KMS-11 (cell line): Measurements from ENCODE around the gene HGF.

Experiments used
- H2AFZ ChIP-seq: fragments of 200-600 bp; sonication (generic); 2 replicates; pipeline ENCODE4 v1.6.1; 2016; ENCODE audit warnings: antibody characterized with exemption, mixed run types, low read depth
- H3K27ac ChIP-seq: fragments of 200-600 bp; sonication (generic); 2 replicates; pipeline ENCODE4 v1.6.1; 2016; ENCODE audit warnings: mild to moderate bottlenecking, mixed run types
- H3K27me3 ChIP-seq: fragments of 200-600 bp; sonication (generic); 2 replicates; pipeline ENCODE4 v1.6.1; 2017; ENCODE audit warnings: mild to moderate bottlenecking, low read depth, mixed run types, moderate library complexity; ENCODE audit not compliant: insufficient read depth
- H3K36me3 ChIP-seq: fragments of 200-600 bp; sonication (generic); 2 replicates; pipeline ENCODE4 v1.6.1; 2017; ENCODE audit warnings: mild to moderate bottlenecking, mixed run types; ENCODE audit not compliant: insufficient read depth
- H3K4me1 ChIP-seq: fragments of 200-600 bp; sonication (generic); 2 replicates; pipeline ENCODE4 v1.6.1; 2016; ENCODE audit warnings: mild to moderate bottlenecking, low read depth, mixed run types; ENCODE audit not compliant: poor library complexity, severe bottlenecking
- H3K4me2 ChIP-seq: fragments of 200-600 bp; sonication (generic); 2 replicates; pipeline ENCODE4 v1.7.0; 2016; ENCODE audit warnings: mild to moderate bottlenecking, mixed run types
- H3K4me3 ChIP-seq: fragments of 200-600 bp; sonication (generic); IDR thresholded peaks from 2 replicates; pipeline ENCODE4 v1.6.1; 2017; ENCODE audit warnings: low read depth, low read length, mixed read lengths; ENCODE audit not compliant: insufficient read depth
- H3K79me2 ChIP-seq: fragments of 200-600 bp; sonication (generic); 2 replicates; pipeline ENCODE4 v1.6.1; 2016; ENCODE audit warnings: low read depth, mixed run types; ENCODE audit not compliant: insufficient read depth
- H3K9ac ChIP-seq: fragments of 200-600 bp; sonication (generic); 2 replicates; pipeline ENCODE4 v1.6.1; 2016; ENCODE audit warnings: mild to moderate bottlenecking, mixed run types
- H4K20me1 ChIP-seq: fragments of 200-600 bp; sonication (generic); 2 replicates; pipeline ENCODE4 v1.6.1; 2016; ENCODE audit warnings: mild to moderate bottlenecking, mixed run types; ENCODE audit not compliant: insufficient read depth
- CTCF ChIP-seq: fragments of 200-600 bp; sonication (generic); conservative IDR thresholded peaks from 2 replicates; pipeline ENCODE4 v1.6.1; 2017; ENCODE audit warnings: low read depth, mild to moderate bottlenecking, antibody characterized with exemption, low read length, moderate library complexity, mixed read lengths

Gene HGF

GRCh38 chr7:81674431-81674830 is 95.4 kb downstream of the HGF start:
- no peak overlapping the region for H3K4me2 ChIP-seq
- H3K36me3 ChIP-seq: no peaks in the 10 kb centered on the region
- H3K9ac ChIP-seq: no peak overlapping the region
- H3K4me1 ChIP-seq: peaks cover 26% of the 10 kb centered on the region
- no peak overlapping the region for H2AFZ ChIP-seq
- H4K20me1 ChIP-seq: no peaks in the 10 kb centered on the region
- H3K27me3 ChIP-seq: no peaks in the 10 kb centered on the region
- no peak overlapping the region for H3K27ac ChIP-seq
- H3K79me2 ChIP-seq: no peaks in the 10 kb centered on the region
- TF ChIP-seq CTCF: no peak
- no peak overlapping the region for H3K4me3 ChIP-seq

GRCh38 chr7:81672872-81673271 is 97.0 kb downstream of the HGF start:
- H4K20me1 ChIP-seq: no peaks in the 10 kb centered on the region
- no peak overlapping the region for H2AFZ ChIP-seq
- H3K36me3 ChIP-seq: no peaks in the 10 kb centered on the region
- no peak overlapping the region for H3K4me2 ChIP-seq
- no peak overlapping the region for H3K9ac ChIP-seq
- peaks cover 26% of the 10 kb centered on the region for H3K4me1 ChIP-seq
- no peak for TF ChIP-seq CTCF
- H3K27me3 ChIP-seq: no peaks in the 10 kb centered on the region
- H3K79me2 ChIP-seq: no peaks in the 10 kb centered on the region
- no peak overlapping the region for H3K27ac ChIP-seq
- no peak overlapping the region for H3K4me3 ChIP-seq

GRCh38 chr7:81669476-81670105 is 100.3 kb downstream of the HGF start:
- Histone ChIP-seq H3K4me2 (no peak overlapping the region), H3K27ac (no peak overlapping the region)

GRCh38 chr7:81666209-81666608 is 103.6 kb downstream of the HGF start:
- TF ChIP-seq CTCF: no peak
- no peak overlapping the region for H2AFZ ChIP-seq
- no peaks in the 10 kb centered on the region for H3K27me3 ChIP-seq
- H4K20me1 ChIP-seq: no peaks in the 10 kb centered on the region
- no peaks in the 10 kb centered on the region for H3K79me2 ChIP-seq
- no peak overlapping the region for H3K4me3 ChIP-seq
- H3K4me1 ChIP-seq: peaks cover 6% of the 10 kb centered on the region
- no peak overlapping the region for H3K27ac ChIP-seq
- no peak overlapping the region for H3K9ac ChIP-seq
- H3K36me3 ChIP-seq: no peaks in the 10 kb centered on the region
- no peak overlapping the region for H3K4me2 ChIP-seq

More at GRCh38 chr7:81669476-81670105, 100.3 kb downstream of the HGF start:
- Histone ChIP-seq H3K4me1 (no peaks in the 10 kb centered on the region), H3K4me3 (no peak overlapping the region), H3K27me3 (no peaks in the 10 kb centered on the region), H2AFZ (no peak overlapping the region), H3K79me2 (no peaks in the 10 kb centered on the region), H3K9ac (no peak overlapping the region), H3K36me3 (no peaks in the 10 kb centered on the region), H4K20me1 (no peaks in the 10 kb centered on the region)
- no peak for TF ChIP-seq CTCF
